GM12878 (cell line): ENCODE measurements around the gene ZIC1. TPM values are rescaled to one million over a fixed set of nuclear protein-coding genes. Genes with fewer than 3 reads are reported as not detected.

Source experiments
- ATAC-seq: fragments of 200-7000 bp; cut with Tn5 transposase; 3 replicates; pipeline ENCODE4 v1.9.1; 2020; ENCODE audit warnings: mild to moderate bottlenecking, moderate library complexity
- BruUV-seq: library from RNA; stranded (reverse); fragments of 400-500 nt; replicated peaks from 2 replicates; lab custom pipeline; 2021; lab: Mats Ljungman, UMichigan
- CTCF ChIA-PET: fragments of 300-600 bp; sonication (Branson Sonifier 250); formaldehyde crosslinking; extraction: SDS; loops from one replicate; lab custom pipeline; 2021; ENCODE audit warnings: inconsistent platforms; lab: Yijun Ruan, JAX
- POLR2A ChIA-PET: fragments of 350-600 bp; formaldehyde crosslinking; extraction: SDS; loops from one replicate; lab custom pipeline; 2021; ENCODE audit warnings: inconsistent platforms; lab: Charles Lee
- RAD21 ChIA-PET: fragments of 300-600 bp; sonication (Branson Sonifier 250); formaldehyde crosslinking; loops from one replicate; lab custom pipeline; 2023; ENCODE audit warnings: antibody characterized with exemption; ENCODE audit not compliant: unreplicated experiment; lab: Charles Lee
- SMC1A ChIA-PET: fragments of 300-600 bp; sonication (Branson Sonifier 250); formaldehyde crosslinking; loops from one replicate; lab custom pipeline; 2023; ENCODE audit not compliant: unreplicated experiment, uncharacterized antibody; lab: Charles Lee
- DNase-seq: peaks from one replicate; pipeline ENCODE4 v3.0.0-alpha.2; 2011; ENCODE audit warnings: low read depth, low spot score
- FAIRE-seq: peaks from 3 replicates; lab custom pipeline; 2011; peaks lifted over from hg19 to GRCh38; lab: Jason Lieb, UNC
- H2AFZ ChIP-seq: 2 replicates; pipeline ENCODE4 v1.6.0; 2011; ENCODE audit warnings: low read depth, low read length, control low read depth; ENCODE audit not compliant: control insufficient read depth
- H3K27ac ChIP-seq: 2 replicates; pipeline ENCODE4 v1.5.1; 2011; ENCODE audit warnings: control low read depth; ENCODE audit not compliant: control insufficient read depth, insufficient read depth
- H3K27me3 ChIP-seq, 2 experiments: replicated peaks in 1 of 2; 2 replicates each; pipeline versions ENCODE4 v1.6.0 to v1.6.1; 2011; ENCODE audit warnings: low read length in 1 of 2; ENCODE audit not compliant: control insufficient read depth in 2 of 2, insufficient read depth in 2 of 2
- H3K36me3 ChIP-seq, 2 experiments: 2 replicates each; pipeline ENCODE4 v1.5.1; 2011; ENCODE audit warnings: low read length in 1 of 2; ENCODE audit not compliant: control insufficient read depth in 2 of 2, insufficient read depth in 2 of 2
- H3K4me1 ChIP-seq: 2 replicates; pipeline ENCODE4 v1.6.1; 2011; ENCODE audit warnings: mild to moderate bottlenecking, low read length, moderate library complexity, mixed read lengths; ENCODE audit not compliant: control insufficient read depth, insufficient read depth
- H3K4me2 ChIP-seq: 2 replicates; pipeline ENCODE4 v1.6.0; 2011; ENCODE audit warnings: control low read depth; ENCODE audit not compliant: control insufficient read depth, insufficient read depth
- H3K4me3 ChIP-seq: fragments of 200-600 bp; sonication (generic); 2 replicates; pipeline ENCODE4 v1.5.1; 2016
- H3K79me2 ChIP-seq: 2 replicates; pipeline ENCODE4 v1.6.0; 2011; ENCODE audit warnings: low read length; ENCODE audit not compliant: control insufficient read depth, insufficient read depth
- H3K9ac ChIP-seq: 2 replicates; pipeline ENCODE4 v1.8.0; 2011; ENCODE audit warnings: low read length, control low read depth, mixed read lengths; ENCODE audit not compliant: control insufficient read depth, insufficient read depth
- H3K9me3 ChIP-seq: replicated peaks from 3 replicates; pipeline ENCODE4 v1.5.1; 2011; ENCODE audit warnings: mild to moderate bottlenecking, low read length; ENCODE audit not compliant: control insufficient read depth, insufficient read depth
- H4K20me1 ChIP-seq: 2 replicates; pipeline ENCODE4 v1.6.0; 2011; ENCODE audit not compliant: control insufficient read depth, insufficient read depth
- BRCA1 ChIP-seq: IDR thresholded peaks from 2 replicates; pipeline ENCODE4 v1.6.1; 2011; ENCODE audit warnings: low read depth, low read length, improper control_type of control experiment
- CHD4 ChIP-seq: fragments of 200-600 bp; sonication (generic); IDR thresholded peaks from 2 replicates; pipeline ENCODE4 v1.6.1; 2016; ENCODE audit warnings: mild to moderate bottlenecking
- CREB1 ChIP-seq: IDR thresholded peaks from 2 replicates; pipeline ENCODE4 v1.6.1; 2012; ENCODE audit warnings: low read depth, mild to moderate bottlenecking, inconsistent platforms
- EZH2 ChIP-seq: IDR thresholded peaks from 2 replicates; pipeline ENCODE4 v1.6.1; 2012; ENCODE audit warnings: low read depth, mild to moderate bottlenecking, control low read depth, inconsistent platforms, low read length, borderline replicate concordance; ENCODE audit not compliant: control insufficient read depth
- HSF1 ChIP-seq: fragments of 150-350 bp; IDR thresholded peaks from 2 replicates; pipeline ENCODE4 v1.6.1; 2014; ENCODE audit warnings: mild to moderate bottlenecking, low read depth, low read length
- JUNB ChIP-seq: IDR thresholded peaks from 2 replicates; pipeline ENCODE4 v1.6.1; 2016; ENCODE audit warnings: antibody characterized with exemption, mild to moderate bottlenecking
- MYC ChIP-seq: IDR thresholded peaks from 2 replicates; pipeline ENCODE4 v1.6.1; 2011; ENCODE audit warnings: mild to moderate bottlenecking, low read length, moderate library complexity, inconsistent platforms; ENCODE audit not compliant: insufficient read depth, insufficient replicate concordance, insufficient read length, severe bottlenecking
- POLR2AphosphoS2 ChIP-seq: IDR thresholded peaks from 2 replicates; pipeline ENCODE4 v1.6.1; 2011; ENCODE audit warnings: low read depth, mild to moderate bottlenecking, low read length, improper control_type of control experiment, moderate library complexity
- RAD21 ChIP-seq: IDR thresholded peaks from 2 replicates; pipeline ENCODE4 v1.6.1; 2011; ENCODE audit warnings: mild to moderate bottlenecking, low read depth, low read length, moderate library complexity; ENCODE audit not compliant: insufficient read depth
- SIN3A ChIP-seq: IDR thresholded peaks from 2 replicates; pipeline ENCODE4 v1.6.1; 2012; ENCODE audit warnings: low read depth, low read length, improper control_type of control experiment
- WGBS: methylation state at CpG from one replicate; pipeline ENCODE4 v1.1.6; 2016; ENCODE audit warnings: low lambda C conversion rate; ENCODE audit not compliant: insufficient replicate concordance, insufficient coverage; ENCODE audit errors: missing lambda C conversion rate; 5-methylcytosine and 5-hydroxymethylcytosine counted together
- in situ Hi-C: fragments of 300-500 bp; cut with MboI; formaldehyde crosslinking; loops from 9 replicates; pipeline ENCODE4 v1.14.3; 2018; ENCODE audit warnings: mixed read lengths
- intact Hi-C: fragments of 100-400 bp; cut with micrococcal nuclease; formaldehyde crosslinking; loops from one replicate; pipeline ENCODE4 v1.14.2; 2022; ENCODE audit not compliant: unreplicated experiment
- polyA plus RNA-seq, 11 experiments: library from polyadenylated mRNA; depleted of rRNA in 4 of 11; unstranded in 6 of 11; stranded (reverse) in 5 of 11; fragments of >200 nt; fragmentation: Nextera tagmentation in 4 of 11; fragmentation: Illumina TruSeq in 1 of 11; extraction: Ambion mirVana in 4 of 11; extraction: Trizol in 1 of 11; gene quantifications; 1 replicate in 1 of 11; 2 replicates in 10 of 11; pipeline versions ENCODE4 v1.2.1 to v1.2.3, GENCODE V29; 2011 to 2016; ENCODE audit warnings: inconsistent platforms in 2 of 11, missing spikeins in 2 of 11, low read depth in 1 of 11
- total RNA-seq, 4 experiments: library from RNA; depleted of rRNA in 3 of 4; stranded (reverse); fragments of >200 nt in 3 of 4; fragmentation: Illumina TruSeq in 1 of 4; extraction: Trizol in 1 of 4; gene quantifications; 2 replicates each; pipeline versions ENCODE4 v1.2.1 to v1.2.3, GENCODE V29; 2013 to 2021
- TF ChIP-seq, protein P1 (sequence below): IDR thresholded peaks from 2 replicates; pipeline ENCODE4 v1.6.1; 2012; ENCODE audit warnings: low read depth, low read length, improper control_type of control experiment
- TF ChIP-seq, protein P2 (sequence below): fragments of 450-650 bp; IDR thresholded peaks from 2 replicates; pipeline ENCODE4 v1.6.1; 2014; ENCODE audit warnings: mild to moderate bottlenecking
- TF ChIP-seq, protein P3 (sequence below): IDR thresholded peaks from 2 replicates; pipeline ENCODE4 v1.6.1; 2012; ENCODE audit warnings: mild to moderate bottlenecking, low read depth, low read length

ZIC1 gene
- total and polyA plus RNA-seq, 10 of the 15 experiments (the other 5 are each of a cell fraction or from before 2014, with no cell fraction given), result not detected

DNA sequence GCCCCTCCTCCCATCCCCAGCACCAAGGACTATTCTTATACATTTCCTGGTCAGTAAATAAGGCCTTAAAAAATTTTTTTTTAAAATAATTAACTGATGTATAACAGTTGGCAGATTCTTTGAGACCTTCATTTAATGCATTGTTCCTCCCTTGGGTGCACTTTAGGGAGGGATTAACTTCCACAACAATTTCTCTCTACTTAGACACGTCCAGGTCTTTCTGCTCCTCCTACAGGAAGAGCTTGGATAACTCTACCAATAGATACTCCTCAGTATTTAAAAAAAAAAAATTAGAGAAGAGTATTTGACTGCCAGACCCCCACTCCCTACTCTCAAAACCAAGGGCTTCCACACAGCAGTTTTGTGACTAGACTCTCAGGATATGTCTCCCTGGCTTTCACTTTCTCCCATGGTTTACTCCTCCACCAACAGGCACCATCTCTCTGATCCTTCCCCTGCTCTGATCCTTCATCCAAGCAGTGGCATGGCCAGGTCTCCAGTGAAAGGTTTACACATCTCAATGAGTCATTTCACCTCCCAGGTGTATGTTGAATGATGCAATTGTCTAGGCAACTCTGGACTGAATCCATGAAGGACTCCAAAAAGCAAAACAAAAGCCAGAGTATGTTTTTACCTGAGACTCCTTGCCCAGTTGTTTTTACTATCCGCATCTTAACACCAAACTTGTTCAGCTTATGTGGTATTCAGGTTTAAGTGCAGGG lies 10.2 kb upstream of the ZIC1 start:
- CTCF ChIA-PET, result no interaction called here
- no peaks in the 10 kb centered on the region for H3K36me3 ChIP-seq
- 25% methylated on average over 2 of the region's 2 CpGs for WGBS

More for the DNA sequence above, 10.2 kb upstream of the ZIC1 start:
- no peak overlapping the region for H3K4me2 ChIP-seq
- RAD21 ChIA-PET, result no interaction called here
- no peaks in the 10 kb centered on the region for H3K79me2 ChIP-seq
- SMC1A ChIA-PET, result interaction anchor here (0.6 kb wide), 2 partner anchors 406 to 430 kb away, joined by 3 read pairs; no protein-coding TSS in a partner anchor
- TF ChIP-seq BRCA1 (no peak), RAD21 (no peak), CREB1 (no peak), EZH2 (no peak), SIN3A (no peak), CHD4 (no peak), MYC (no peak), POLR2AphosphoS2 (no peak), JUNB (no peak), HSF1 (no peak)
- TF ChIP-seq, protein P1, sequence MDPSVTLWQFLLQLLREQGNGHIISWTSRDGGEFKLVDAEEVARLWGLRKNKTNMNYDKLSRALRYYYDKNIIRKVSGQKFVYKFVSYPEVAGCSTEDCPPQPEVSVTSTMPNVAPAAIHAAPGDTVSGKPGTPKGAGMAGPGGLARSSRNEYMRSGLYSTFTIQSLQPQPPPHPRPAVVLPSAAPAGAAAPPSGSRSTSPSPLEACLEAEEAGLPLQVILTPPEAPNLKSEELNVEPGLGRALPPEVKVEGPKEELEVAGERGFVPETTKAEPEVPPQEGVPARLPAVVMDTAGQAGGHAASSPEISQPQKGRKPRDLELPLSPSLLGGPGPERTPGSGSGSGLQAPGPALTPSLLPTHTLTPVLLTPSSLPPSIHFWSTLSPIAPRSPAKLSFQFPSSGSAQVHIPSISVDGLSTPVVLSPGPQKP, result no peak
- TF ChIP-seq, protein P2, sequence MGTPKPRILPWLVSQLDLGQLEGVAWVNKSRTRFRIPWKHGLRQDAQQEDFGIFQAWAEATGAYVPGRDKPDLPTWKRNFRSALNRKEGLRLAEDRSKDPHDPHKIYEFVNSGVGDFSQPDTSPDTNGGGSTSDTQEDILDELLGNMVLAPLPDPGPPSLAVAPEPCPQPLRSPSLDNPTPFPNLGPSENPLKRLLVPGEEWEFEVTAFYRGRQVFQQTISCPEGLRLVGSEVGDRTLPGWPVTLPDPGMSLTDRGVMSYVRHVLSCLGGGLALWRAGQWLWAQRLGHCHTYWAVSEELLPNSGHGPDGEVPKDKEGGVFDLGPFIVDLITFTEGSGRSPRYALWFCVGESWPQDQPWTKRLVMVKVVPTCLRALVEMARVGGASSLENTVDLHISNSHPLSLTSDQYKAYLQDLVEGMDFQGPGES, result no peak
- TF ChIP-seq, protein P3, sequence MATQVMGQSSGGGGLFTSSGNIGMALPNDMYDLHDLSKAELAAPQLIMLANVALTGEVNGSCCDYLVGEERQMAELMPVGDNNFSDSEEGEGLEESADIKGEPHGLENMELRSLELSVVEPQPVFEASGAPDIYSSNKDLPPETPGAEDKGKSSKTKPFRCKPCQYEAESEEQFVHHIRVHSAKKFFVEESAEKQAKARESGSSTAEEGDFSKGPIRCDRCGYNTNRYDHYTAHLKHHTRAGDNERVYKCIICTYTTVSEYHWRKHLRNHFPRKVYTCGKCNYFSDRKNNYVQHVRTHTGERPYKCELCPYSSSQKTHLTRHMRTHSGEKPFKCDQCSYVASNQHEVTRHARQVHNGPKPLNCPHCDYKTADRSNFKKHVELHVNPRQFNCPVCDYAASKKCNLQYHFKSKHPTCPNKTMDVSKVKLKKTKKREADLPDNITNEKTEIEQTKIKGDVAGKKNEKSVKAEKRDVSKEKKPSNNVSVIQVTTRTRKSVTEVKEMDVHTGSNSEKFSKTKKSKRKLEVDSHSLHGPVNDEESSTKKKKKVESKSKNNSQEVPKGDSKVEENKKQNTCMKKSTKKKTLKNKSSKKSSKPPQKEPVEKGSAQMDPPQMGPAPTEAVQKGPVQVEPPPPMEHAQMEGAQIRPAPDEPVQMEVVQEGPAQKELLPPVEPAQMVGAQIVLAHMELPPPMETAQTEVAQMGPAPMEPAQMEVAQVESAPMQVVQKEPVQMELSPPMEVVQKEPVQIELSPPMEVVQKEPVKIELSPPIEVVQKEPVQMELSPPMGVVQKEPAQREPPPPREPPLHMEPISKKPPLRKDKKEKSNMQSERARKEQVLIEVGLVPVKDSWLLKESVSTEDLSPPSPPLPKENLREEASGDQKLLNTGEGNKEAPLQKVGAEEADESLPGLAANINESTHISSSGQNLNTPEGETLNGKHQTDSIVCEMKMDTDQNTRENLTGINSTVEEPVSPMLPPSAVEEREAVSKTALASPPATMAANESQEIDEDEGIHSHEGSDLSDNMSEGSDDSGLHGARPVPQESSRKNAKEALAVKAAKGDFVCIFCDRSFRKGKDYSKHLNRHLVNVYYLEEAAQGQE, result no peak
- in situ Hi-C loops, result no loop called here
- no peaks in the 10 kb centered on the region for H4K20me1 ChIP-seq
- no peak for ATAC-seq
- H3K9me3 ChIP-seq, result no peaks in the 10 kb centered on the region; the same call in 2 of the 3 replicates
- no TSS peak for BruUV-seq
- no peak overlapping the region for H3K27ac ChIP-seq
- H3K27me3 ChIP-seq, result peaks cover 2 to 11% of the 10 kb centered on the region in 2 experiments
- no peak overlapping the region for H2AFZ ChIP-seq
- intact Hi-C loops, result no loop called here
- DNase-seq, result no peak
- POLR2A ChIA-PET, result no interaction called here
- H3K4me3 ChIP-seq, result no peak overlapping the region
- H3K4me1 ChIP-seq, result no peaks in the 10 kb centered on the region
- FAIRE-seq, result no peak
- no peak overlapping the region for H3K9ac ChIP-seq
